Measurements from ENCODE around the gene CNTN5. TPM values are rescaled to one million over a fixed set of nuclear protein-coding genes. Genes with fewer than 3 reads are reported as not detected.

The CNTN5 gene
- total and polyA plus RNA-seq, 2 donors (not counting 1 experiment from before 2014, with no cell fraction given) = 0.17 TPM; not detected in 1

DNA sequence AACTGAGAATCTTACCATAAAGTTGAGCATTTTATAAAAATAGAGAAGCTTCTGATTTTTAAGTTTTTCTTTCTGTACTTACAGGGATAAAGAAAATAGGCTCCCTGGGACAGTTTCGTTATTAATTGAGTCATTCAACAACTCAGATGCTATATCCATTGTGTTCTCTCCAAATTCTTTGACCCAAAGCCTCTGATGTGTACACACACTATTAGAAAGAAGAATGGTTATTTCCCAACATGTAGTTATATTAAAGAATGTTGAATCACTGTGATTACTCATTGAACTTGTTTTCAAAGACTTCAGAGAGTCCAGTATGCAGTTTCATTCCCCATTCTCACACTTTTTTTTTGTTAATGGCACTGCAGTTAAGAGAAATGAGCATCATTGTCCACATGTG lies 932.1 kb downstream of the CNTN5 start:
- H3K9ac ChIP-seq (ENCODE audit: insufficient read depth, low read length) = no peak overlapping the region
- H3K36me3 ChIP-seq (ENCODE audit: control insufficient read depth, insufficient read depth, low read length) = no peaks in the 10 kb centered on the region
- H3K9me3 ChIP-seq (ENCODE audit: control insufficient read depth, insufficient read depth, low read depth, low read length) = no peaks in the 10 kb centered on the region
- H3K4me1 ChIP-seq (ENCODE audit: control insufficient read depth, extremely low read depth, insufficient read depth, low read length) = no peaks in the 10 kb centered on the region
- no peak overlapping the region for H3K4me2 ChIP-seq (ENCODE audit: extremely low read depth, insufficient read depth, low read length)
- no peaks in the 10 kb centered on the region for H4K20me1 ChIP-seq (ENCODE audit: control insufficient read depth, extremely low read depth, insufficient read depth, low read length)
- DNase-seq (ENCODE audit: low read depth in 2 of 2) = peak in 1 of 2 donors; percentile 39
- TF ChIP-seq EZH2 (IDR thresholded peaks at IDR 0.05; ENCODE audit: low read length, missing control alignments) = no peak
- TF ChIP-seq, protein P1, sequence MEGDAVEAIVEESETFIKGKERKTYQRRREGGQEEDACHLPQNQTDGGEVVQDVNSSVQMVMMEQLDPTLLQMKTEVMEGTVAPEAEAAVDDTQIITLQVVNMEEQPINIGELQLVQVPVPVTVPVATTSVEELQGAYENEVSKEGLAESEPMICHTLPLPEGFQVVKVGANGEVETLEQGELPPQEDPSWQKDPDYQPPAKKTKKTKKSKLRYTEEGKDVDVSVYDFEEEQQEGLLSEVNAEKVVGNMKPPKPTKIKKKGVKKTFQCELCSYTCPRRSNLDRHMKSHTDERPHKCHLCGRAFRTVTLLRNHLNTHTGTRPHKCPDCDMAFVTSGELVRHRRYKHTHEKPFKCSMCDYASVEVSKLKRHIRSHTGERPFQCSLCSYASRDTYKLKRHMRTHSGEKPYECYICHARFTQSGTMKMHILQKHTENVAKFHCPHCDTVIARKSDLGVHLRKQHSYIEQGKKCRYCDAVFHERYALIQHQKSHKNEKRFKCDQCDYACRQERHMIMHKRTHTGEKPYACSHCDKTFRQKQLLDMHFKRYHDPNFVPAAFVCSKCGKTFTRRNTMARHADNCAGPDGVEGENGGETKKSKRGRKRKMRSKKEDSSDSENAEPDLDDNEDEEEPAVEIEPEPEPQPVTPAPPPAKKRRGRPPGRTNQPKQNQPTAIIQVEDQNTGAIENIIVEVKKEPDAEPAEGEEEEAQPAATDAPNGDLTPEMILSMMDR (conservative IDR thresholded peaks at IDR 0.05 in 1 of 2, IDR thresholded peaks at IDR 0.05 in 1 of 2; ENCODE audit: low read depth in 1 of 2, low read length in 2 of 2) = no peak
- no peak overlapping the region for H3K27ac ChIP-seq (ENCODE audit: insufficient read depth, low read length)
- no peaks in the 10 kb centered on the region for H3K79me2 ChIP-seq (ENCODE audit: control insufficient read depth, insufficient read depth, low read length)
- no peak overlapping the region for H2AFZ ChIP-seq (ENCODE audit: low read length)
- H3K4me3 ChIP-seq (replicated peaks in 1 of 4; ENCODE audit: control extremely low read depth in 1 of 4, insufficient read depth in 1 of 4, low read depth in 3 of 4, low read length in 4 of 4) = no peak overlapping the region
- no peaks in the 10 kb centered on the region for H3K27me3 ChIP-seq (ENCODE audit: control insufficient read depth, insufficient read depth, low read length)

DNA sequence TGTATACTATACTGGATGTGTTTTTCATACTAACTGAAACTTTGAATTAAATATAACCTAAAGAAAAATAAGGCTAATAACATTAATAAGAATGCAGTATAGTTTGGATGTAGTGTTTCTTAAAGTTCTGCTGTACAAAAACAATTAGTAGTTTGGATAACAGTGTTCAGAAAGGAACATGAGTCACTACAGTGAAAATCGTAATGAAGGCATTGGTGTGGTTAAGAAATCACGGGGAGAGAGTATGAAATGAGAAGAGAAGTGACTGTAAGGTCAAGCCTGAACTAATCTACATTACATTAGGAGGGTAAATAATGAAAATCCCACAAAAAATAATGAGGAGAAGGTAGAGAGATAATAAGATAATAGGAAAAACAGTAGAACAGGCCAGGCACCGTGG lies 939.8 kb downstream of the CNTN5 start:
- Histone ChIP-seq H3K36me3 (ENCODE audit: control insufficient read depth, insufficient read depth, low read length) (no peaks in the 10 kb centered on the region), H3K79me2 (ENCODE audit: control insufficient read depth, insufficient read depth, low read length) (no peaks in the 10 kb centered on the region), H3K27ac (ENCODE audit: insufficient read depth, low read length) (no peak overlapping the region), H3K4me2 (ENCODE audit: extremely low read depth, insufficient read depth, low read length) (no peak overlapping the region), H3K4me3 (replicated peaks in 1 of 4; ENCODE audit: control extremely low read depth in 1 of 4, insufficient read depth in 1 of 4, low read depth in 3 of 4, low read length in 4 of 4) (no peak overlapping the region), H2AFZ (ENCODE audit: low read length) (no peak overlapping the region), H4K20me1 (ENCODE audit: control insufficient read depth, extremely low read depth, insufficient read depth, low read length) (no peaks in the 10 kb centered on the region), H3K9ac (ENCODE audit: insufficient read depth, low read length) (no peak overlapping the region), H3K9me3 (ENCODE audit: control insufficient read depth, insufficient read depth, low read depth, low read length) (no peaks in the 10 kb centered on the region), H3K4me1 (ENCODE audit: control insufficient read depth, extremely low read depth, insufficient read depth, low read length) (no peaks in the 10 kb centered on the region), H3K27me3 (ENCODE audit: control insufficient read depth, insufficient read depth, low read length) (no peaks in the 10 kb centered on the region)
- no peak for TF ChIP-seq EZH2 (IDR thresholded peaks at IDR 0.05; ENCODE audit: low read length, missing control alignments)
- TF ChIP-seq, protein P1 (conservative IDR thresholded peaks at IDR 0.05 in 1 of 2, IDR thresholded peaks at IDR 0.05 in 1 of 2; ENCODE audit: low read depth in 1 of 2, low read length in 2 of 2) = no peak
- no peak for DNase-seq (ENCODE audit: low read depth in 2 of 2)

DNA sequence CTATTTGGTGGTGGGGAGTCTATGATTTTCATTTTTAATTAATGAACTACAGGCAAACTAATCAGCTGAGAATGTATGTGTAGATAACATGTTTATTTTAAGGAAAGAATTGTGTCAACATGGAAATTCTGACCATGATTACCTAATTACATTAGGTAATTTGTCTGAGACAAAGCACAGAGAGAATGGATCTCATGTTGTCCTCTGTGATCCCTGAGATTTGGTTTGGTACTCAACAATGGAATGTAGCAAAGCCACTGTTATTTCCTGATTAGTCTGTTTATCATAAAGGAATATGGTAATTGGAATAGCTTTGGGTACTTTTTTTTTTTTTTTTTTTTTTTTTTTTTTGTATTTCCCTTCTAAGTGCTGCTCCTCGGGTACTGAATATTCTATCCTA lies 947.6 kb downstream of the CNTN5 start:
- no peak overlapping the region for H2AFZ ChIP-seq (ENCODE audit: low read length)
- no peak overlapping the region for H3K9ac ChIP-seq (ENCODE audit: insufficient read depth, low read length)
- no peak overlapping the region for H3K4me3 ChIP-seq (replicated peaks in 1 of 4; ENCODE audit: control extremely low read depth in 1 of 4, insufficient read depth in 1 of 4, low read depth in 3 of 4, low read length in 4 of 4)
- no peak for DNase-seq (ENCODE audit: low read depth in 2 of 2)
- H3K27ac ChIP-seq (ENCODE audit: insufficient read depth, low read length) = no peak overlapping the region
- no peaks in the 10 kb centered on the region for H3K36me3 ChIP-seq (ENCODE audit: control insufficient read depth, insufficient read depth, low read length)
- TF ChIP-seq, protein P1 (conservative IDR thresholded peaks at IDR 0.05 in 1 of 2, IDR thresholded peaks at IDR 0.05 in 1 of 2; ENCODE audit: low read depth in 1 of 2, low read length in 2 of 2) = no peak
- TF ChIP-seq EZH2 (IDR thresholded peaks at IDR 0.05; ENCODE audit: low read length, missing control alignments) = no peak
- H3K4me2 ChIP-seq (ENCODE audit: extremely low read depth, insufficient read depth, low read length) = no peak overlapping the region
- no peaks in the 10 kb centered on the region for H3K4me1 ChIP-seq (ENCODE audit: control insufficient read depth, extremely low read depth, insufficient read depth, low read length)
- no peaks in the 10 kb centered on the region for H3K27me3 ChIP-seq (ENCODE audit: control insufficient read depth, insufficient read depth, low read length)
- no peaks in the 10 kb centered on the region for H3K79me2 ChIP-seq (ENCODE audit: control insufficient read depth, insufficient read depth, low read length)
- no peaks in the 10 kb centered on the region for H4K20me1 ChIP-seq (ENCODE audit: control insufficient read depth, extremely low read depth, insufficient read depth, low read length)
- no peaks in the 10 kb centered on the region for H3K9me3 ChIP-seq (ENCODE audit: control insufficient read depth, insufficient read depth, low read depth, low read length)
